Fibroblast of lung (primary cell): Measurements from ENCODE around the gene TTC21B. TPM values are rescaled to one million over a fixed set of nuclear protein-coding genes. Genes with fewer than 3 reads are reported as not detected.
"Not testable (repeated sequence)": the region's sequence is repeated elsewhere in the genome, so short reads cannot be mapped to it uniquely, and the experiment has no call there.

Experiments
- DNase-seq, 2 donors: peaks; one replicate each; pipeline versions ENCODE4 v3.0.0 to v3.0.0-alpha.2; 2010; ENCODE audit warnings: low read depth in 2 of 2
- H2AFZ ChIP-seq: 2 replicates; pipeline ENCODE4 v1.5.1; 2012; ENCODE audit warnings: low read length, control low read depth, inconsistent platforms
- H3K27ac ChIP-seq: 2 replicates; pipeline ENCODE4 v1.5.1; 2011; ENCODE audit warnings: low read length, control low read depth; ENCODE audit not compliant: insufficient read depth
- H3K27me3 ChIP-seq: 2 replicates; pipeline ENCODE4 v1.5.1; 2011; ENCODE audit warnings: mild to moderate bottlenecking, low read length; ENCODE audit not compliant: control insufficient read depth, insufficient read depth
- H3K36me3 ChIP-seq: 2 replicates; pipeline ENCODE4 v1.5.1; 2011; ENCODE audit warnings: low read length; ENCODE audit not compliant: control insufficient read depth, insufficient read depth
- H3K4me1 ChIP-seq: 2 replicates; pipeline ENCODE4 v1.5.1; 2011; ENCODE audit warnings: low read length; ENCODE audit not compliant: control insufficient read depth, insufficient read depth; ENCODE audit errors: extremely low read depth
- H3K4me2 ChIP-seq: 2 replicates; pipeline ENCODE4 v1.5.1; 2011; ENCODE audit warnings: low read length, control low read depth; ENCODE audit not compliant: insufficient read depth; ENCODE audit errors: extremely low read depth
- H3K4me3 ChIP-seq, 4 experiments: fragments of 200-600 bp in 1 of 4; sonication (generic) in 1 of 4; replicated peaks in 1 of 4; 2 replicates each; pipeline ENCODE4 v1.5.1; 2011 to 2016; ENCODE audit warnings: low read length in 4 of 4, low read depth in 3 of 4, mild to moderate bottlenecking in 3 of 4, control low read depth in 2 of 4, inconsistent platforms in 1 of 4, mixed read lengths in 1 of 4; ENCODE audit not compliant: insufficient read depth in 1 of 4; ENCODE audit errors: control extremely low read depth in 1 of 4
- H3K79me2 ChIP-seq: 2 replicates; pipeline ENCODE4 v1.5.1; 2012; ENCODE audit warnings: mild to moderate bottlenecking, low read length, inconsistent platforms; ENCODE audit not compliant: control insufficient read depth, insufficient read depth
- H3K9ac ChIP-seq: 2 replicates; pipeline ENCODE4 v1.5.1; 2011; ENCODE audit warnings: mild to moderate bottlenecking, low read length, control low read depth; ENCODE audit not compliant: insufficient read depth
- H3K9me3 ChIP-seq: 2 replicates; pipeline ENCODE4 v1.5.1; 2012; ENCODE audit warnings: low read depth, low read length; ENCODE audit not compliant: control insufficient read depth, insufficient read depth
- H4K20me1 ChIP-seq: 2 replicates; pipeline ENCODE4 v1.5.1; 2011; ENCODE audit warnings: low read length; ENCODE audit not compliant: control insufficient read depth, insufficient read depth; ENCODE audit errors: extremely low read depth
- EZH2 ChIP-seq: IDR thresholded peaks from 2 replicates; pipeline ENCODE4 v1.5.1; 2012; ENCODE audit warnings: low read length, control low read depth, mild to moderate bottlenecking; ENCODE audit errors: missing control alignments
- polyA plus RNA-seq, 2 donors: library from polyadenylated mRNA; depleted of rRNA in 1 of 2; stranded (reverse) in 1 of 2; unstranded in 1 of 2; fragments of >200 nt; gene quantifications; 2 replicates each; pipeline ENCODE4 v1.2.1, GENCODE V29; 2011 to 2012; ENCODE audit warnings: missing spikeins in 1 of 2
- total RNA-seq: library from RNA; depleted of rRNA; stranded (reverse); fragments of >200 nt; gene quantifications from 2 replicates; pipeline ENCODE4 v1.2.1, GENCODE V29; 2014
- TF ChIP-seq, protein P1 (sequence below), 2 donors: IDR thresholded peaks in 1 of 2; conservative IDR thresholded peaks in 1 of 2; 1 replicate in 1 of 2; 2 replicates in 1 of 2; pipeline ENCODE4 v1.5.1; 2011 to 2012; ENCODE audit warnings: low read length in 2 of 2, control low read depth in 1 of 2, inconsistent platforms in 1 of 2, low read depth in 1 of 2, mild to moderate bottlenecking in 1 of 2

Gene TTC21B
- total and polyA plus RNA-seq, 2 donors (not counting 1 experiment from before 2014, with no cell fraction given), result 6.3 to 28.6 TPM

DNA sequence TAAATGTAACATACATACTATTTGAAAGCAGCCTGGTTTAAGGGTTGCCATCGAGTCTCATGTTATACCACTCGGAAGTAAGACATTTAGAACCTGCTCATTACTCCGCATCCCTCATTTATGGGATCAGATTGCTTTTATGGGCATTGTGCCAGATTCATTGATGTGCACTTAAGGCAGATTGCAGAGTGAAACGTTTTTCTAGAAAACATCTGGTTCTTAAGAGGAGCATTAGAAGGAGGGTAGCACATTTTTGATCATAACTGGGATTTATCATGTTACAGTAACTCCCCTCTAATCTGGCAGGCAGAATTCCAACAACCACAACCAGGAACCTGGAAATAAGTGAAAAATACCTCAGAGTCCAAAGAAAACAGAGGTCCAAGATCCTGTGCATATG, 85.4 kb downstream of the TTC21B start:
- no peaks in the 10 kb centered on the region for H3K79me2 ChIP-seq
- peak; percentile 44 to 88 for DNase-seq
- no peak for TF ChIP-seq EZH2
- TF ChIP-seq, protein P1, sequence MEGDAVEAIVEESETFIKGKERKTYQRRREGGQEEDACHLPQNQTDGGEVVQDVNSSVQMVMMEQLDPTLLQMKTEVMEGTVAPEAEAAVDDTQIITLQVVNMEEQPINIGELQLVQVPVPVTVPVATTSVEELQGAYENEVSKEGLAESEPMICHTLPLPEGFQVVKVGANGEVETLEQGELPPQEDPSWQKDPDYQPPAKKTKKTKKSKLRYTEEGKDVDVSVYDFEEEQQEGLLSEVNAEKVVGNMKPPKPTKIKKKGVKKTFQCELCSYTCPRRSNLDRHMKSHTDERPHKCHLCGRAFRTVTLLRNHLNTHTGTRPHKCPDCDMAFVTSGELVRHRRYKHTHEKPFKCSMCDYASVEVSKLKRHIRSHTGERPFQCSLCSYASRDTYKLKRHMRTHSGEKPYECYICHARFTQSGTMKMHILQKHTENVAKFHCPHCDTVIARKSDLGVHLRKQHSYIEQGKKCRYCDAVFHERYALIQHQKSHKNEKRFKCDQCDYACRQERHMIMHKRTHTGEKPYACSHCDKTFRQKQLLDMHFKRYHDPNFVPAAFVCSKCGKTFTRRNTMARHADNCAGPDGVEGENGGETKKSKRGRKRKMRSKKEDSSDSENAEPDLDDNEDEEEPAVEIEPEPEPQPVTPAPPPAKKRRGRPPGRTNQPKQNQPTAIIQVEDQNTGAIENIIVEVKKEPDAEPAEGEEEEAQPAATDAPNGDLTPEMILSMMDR (conservative IDR thresholded peaks at IDR 0.05 in 1 of 2, IDR thresholded peaks at IDR 0.05 in 1 of 2; ENCODE audit: low read depth in 1 of 2, low read length in 2 of 2), result no peak
- no peak overlapping the region for H2AFZ ChIP-seq
- no peaks in the 10 kb centered on the region for H4K20me1 ChIP-seq
- H3K9me3 ChIP-seq, result no peaks in the 10 kb centered on the region
- H3K4me3 ChIP-seq, result no peak overlapping the region
- H3K9ac ChIP-seq, result no peak overlapping the region
- H3K4me1 ChIP-seq, result no peaks in the 10 kb centered on the region
- H3K27ac ChIP-seq, result no peak overlapping the region
- H3K36me3 ChIP-seq, result no peaks in the 10 kb centered on the region
- H3K27me3 ChIP-seq, result no peaks in the 10 kb centered on the region
- H3K4me2 ChIP-seq, result no peak overlapping the region

DNA sequence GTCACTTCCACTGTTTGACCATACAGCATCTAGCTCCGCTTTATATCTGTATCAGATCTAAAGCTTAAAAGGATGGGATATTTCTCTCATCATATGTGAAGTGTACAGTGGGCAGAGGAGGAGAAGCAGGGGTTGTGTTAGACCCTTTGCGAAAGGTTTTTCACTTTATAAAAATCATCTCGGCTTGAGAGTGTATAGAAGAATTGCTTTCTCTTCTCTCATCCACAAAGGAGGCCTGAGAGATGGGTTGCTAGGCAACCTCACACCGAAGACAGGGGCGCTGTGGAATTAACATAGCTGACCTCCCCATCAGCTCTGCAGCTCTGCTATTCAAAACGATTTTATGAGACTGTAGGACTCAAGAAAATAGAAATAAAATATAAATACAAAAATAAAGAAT, 89.3 kb downstream of the TTC21B start:
- Histone ChIP-seq H3K79me2 (no peaks in the 10 kb centered on the region), H3K9me3 (no peaks in the 10 kb centered on the region), H3K4me3 (no peak overlapping the region), H3K27me3 (no peaks in the 10 kb centered on the region), H2AFZ (no peak overlapping the region), H3K4me1 (no peaks in the 10 kb centered on the region), H4K20me1 (no peaks in the 10 kb centered on the region), H3K27ac (no peak overlapping the region), H3K36me3 (no peaks in the 10 kb centered on the region), H3K4me2 (no peak overlapping the region), H3K9ac (no peak overlapping the region)
- no peak for DNase-seq
- TF ChIP-seq EZH2, result no peak
- TF ChIP-seq, protein P1 (conservative IDR thresholded peaks at IDR 0.05 in 1 of 2, IDR thresholded peaks at IDR 0.05 in 1 of 2; ENCODE audit: low read depth in 1 of 2, low read length in 2 of 2), result no peak

DNA sequence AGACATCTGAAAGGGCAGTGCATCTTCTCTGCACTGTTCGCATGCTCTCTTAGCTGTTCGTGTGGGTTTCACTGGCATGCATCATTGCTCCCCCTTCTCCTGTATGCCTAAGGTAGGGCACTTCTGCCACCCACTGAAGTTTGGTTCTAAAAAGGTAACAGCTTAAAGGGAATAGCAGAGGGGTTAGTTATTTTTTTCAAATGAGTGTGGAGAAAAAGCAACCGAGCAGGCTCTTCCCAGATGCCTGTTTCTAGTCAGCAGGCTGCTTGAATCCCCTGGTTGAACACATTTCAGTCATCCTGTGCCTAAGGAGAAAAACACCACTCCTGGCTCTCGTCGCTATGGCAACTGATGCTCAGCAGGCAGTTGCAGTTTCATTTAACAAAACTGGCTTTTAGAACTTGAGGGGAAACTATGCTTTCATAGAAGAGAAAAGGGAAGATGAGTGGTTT, 89.7 kb downstream of the TTC21B start:
- Histone ChIP-seq H3K4me3 (no peak overlapping the region), H3K79me2 (no peaks in the 10 kb centered on the region), H2AFZ (no peak overlapping the region), H3K4me2 (no peak overlapping the region), H3K4me1 (no peaks in the 10 kb centered on the region), H3K27ac (no peak overlapping the region), H4K20me1 (no peaks in the 10 kb centered on the region), H3K27me3 (no peaks in the 10 kb centered on the region), H3K9me3 (no peaks in the 10 kb centered on the region), H3K9ac (no peak overlapping the region), H3K36me3 (no peaks in the 10 kb centered on the region)
- DNase-seq, result no peak
- no peak for TF ChIP-seq EZH2
- TF ChIP-seq, protein P1 (conservative IDR thresholded peaks at IDR 0.05 in 1 of 2, IDR thresholded peaks at IDR 0.05 in 1 of 2; ENCODE audit: low read depth in 1 of 2, low read length in 2 of 2), result no peak

DNA sequence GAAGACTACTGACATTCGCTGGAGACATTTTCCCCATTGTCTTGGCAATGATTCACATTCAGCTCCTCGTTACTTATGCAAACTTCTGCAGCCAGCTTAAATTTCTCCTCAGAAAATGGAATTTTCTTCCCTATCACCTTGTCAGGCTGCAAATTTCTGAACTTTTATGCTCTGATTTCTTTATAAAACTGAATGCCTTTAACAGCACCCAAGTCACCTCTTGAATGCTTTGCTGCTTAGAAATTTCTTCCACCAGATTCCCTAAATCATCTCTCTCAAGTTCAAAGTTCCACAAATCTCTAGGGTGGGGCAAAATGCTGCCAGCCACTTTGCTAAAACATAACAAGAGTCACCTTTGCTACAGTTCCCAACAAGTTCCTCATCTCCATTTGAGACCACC, 92.5 kb downstream of the TTC21B start:
- H2AFZ ChIP-seq, DNase-seq, H3K27me3 ChIP-seq, H3K4me2 ChIP-seq, H3K4me3 ChIP-seq, H3K36me3 ChIP-seq, H3K4me1 ChIP-seq, H3K9ac ChIP-seq, H4K20me1 ChIP-seq, H3K27ac ChIP-seq, H3K79me2 ChIP-seq, H3K9me3 ChIP-seq: not testable (repeated sequence)

DNA sequence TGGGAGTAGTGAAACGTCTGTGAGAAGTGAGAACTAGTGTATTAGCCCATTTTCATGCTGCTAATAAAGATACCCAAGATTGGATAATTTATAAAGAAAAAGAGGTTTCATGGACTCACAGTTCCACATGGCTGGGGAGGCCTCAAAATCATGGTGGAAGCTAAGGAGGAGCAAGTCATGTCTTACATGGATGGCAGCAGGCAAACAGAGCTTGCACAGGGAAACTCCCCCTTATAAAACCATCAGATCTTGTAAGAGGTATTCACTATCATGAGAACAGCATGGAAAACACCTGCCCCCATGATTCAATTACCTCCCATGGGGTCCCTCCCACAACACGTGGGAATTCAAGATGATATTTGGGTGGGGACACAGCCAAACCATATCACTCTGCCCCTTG, 93.9 kb downstream of the TTC21B start:
- H4K20me1 ChIP-seq, H2AFZ ChIP-seq, DNase-seq, H3K27me3 ChIP-seq, H3K4me2 ChIP-seq, H3K4me3 ChIP-seq, H3K4me1 ChIP-seq, H3K36me3 ChIP-seq, H3K9ac ChIP-seq, H3K27ac ChIP-seq, H3K9me3 ChIP-seq, H3K79me2 ChIP-seq: not testable (repeated sequence)
